ENCODE results near the gene AHCYL1.

DNA sequence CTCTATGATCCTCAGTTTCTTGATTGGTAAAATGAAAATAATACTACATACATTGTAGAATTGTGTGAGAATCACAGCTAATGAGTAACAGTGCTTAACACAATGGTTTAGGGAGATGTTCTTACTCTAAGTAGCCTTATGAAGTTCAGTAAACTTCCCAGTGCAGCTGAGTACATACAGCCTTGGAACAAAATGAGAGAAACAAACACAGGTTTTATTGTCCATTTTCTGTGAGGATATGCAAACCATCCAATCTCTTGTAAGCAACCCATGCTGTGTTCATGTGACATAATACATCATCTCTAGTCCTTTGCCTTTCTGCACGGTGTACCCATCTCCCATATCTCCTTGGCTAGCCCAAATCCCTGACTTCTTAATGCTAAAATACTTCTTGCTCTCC is 35.2 kb downstream of the AHCYL1 start:
- TF ChIP-seq, protein P1, sequence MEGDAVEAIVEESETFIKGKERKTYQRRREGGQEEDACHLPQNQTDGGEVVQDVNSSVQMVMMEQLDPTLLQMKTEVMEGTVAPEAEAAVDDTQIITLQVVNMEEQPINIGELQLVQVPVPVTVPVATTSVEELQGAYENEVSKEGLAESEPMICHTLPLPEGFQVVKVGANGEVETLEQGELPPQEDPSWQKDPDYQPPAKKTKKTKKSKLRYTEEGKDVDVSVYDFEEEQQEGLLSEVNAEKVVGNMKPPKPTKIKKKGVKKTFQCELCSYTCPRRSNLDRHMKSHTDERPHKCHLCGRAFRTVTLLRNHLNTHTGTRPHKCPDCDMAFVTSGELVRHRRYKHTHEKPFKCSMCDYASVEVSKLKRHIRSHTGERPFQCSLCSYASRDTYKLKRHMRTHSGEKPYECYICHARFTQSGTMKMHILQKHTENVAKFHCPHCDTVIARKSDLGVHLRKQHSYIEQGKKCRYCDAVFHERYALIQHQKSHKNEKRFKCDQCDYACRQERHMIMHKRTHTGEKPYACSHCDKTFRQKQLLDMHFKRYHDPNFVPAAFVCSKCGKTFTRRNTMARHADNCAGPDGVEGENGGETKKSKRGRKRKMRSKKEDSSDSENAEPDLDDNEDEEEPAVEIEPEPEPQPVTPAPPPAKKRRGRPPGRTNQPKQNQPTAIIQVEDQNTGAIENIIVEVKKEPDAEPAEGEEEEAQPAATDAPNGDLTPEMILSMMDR (conservative IDR thresholded peaks at IDR 0.05; ENCODE audit: low read depth, low read length) = no peak
- no peak for TF ChIP-seq EZH2 (IDR thresholded peaks at IDR 0.05; ENCODE audit: borderline replicate concordance, low read depth, low read length, poor library complexity, severe bottlenecking)

All from A673 (cell line).